Activated naive CD4-positive, alpha-beta T cell treated with Interleukin-2 at 50 U/mL for 16 hours (primary cell): ENCODE data around the gene MRPL52.
"Not testable (repeated sequence)": the region's sequence is repeated elsewhere in the genome, so short reads cannot be mapped to it uniquely, and the experiment has no call there.

Source experiments
- DNase-seq: peaks from one replicate; pipeline ENCODE4 v3.0.0-alpha.2; 2020

MRPL52 gene

DNA sequence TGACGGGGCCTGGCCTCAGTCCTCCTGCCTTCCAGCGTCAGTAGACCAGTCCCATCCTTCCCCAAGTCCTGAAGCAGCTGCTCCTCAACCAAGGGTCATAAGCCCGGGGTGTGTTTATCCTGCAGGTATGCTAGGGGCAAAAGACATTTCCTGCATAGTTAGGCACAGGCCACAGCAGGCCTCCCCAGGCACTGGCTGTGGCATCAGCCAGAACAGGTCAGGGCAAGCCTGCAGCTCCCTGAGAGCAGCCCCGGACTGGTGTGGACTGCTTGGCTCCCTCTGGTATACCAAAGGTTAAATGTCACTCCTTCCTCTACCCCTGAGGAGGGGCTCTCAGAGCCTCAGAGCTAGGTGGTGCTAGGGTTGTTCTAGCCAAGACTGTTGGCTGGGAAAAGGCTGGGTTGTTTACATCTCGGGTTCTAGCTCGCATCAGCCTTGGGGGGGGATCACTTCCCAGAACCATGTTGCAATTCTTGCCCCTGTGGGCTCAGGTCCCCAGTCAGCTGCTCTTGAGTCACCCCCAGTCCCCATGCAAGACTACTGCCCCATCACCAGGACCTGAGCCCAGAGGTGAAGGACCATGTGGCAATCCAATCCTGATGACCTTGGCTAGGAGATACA lies 9.6 kb downstream of the MRPL52 start:
- no peak for DNase-seq

DNA sequence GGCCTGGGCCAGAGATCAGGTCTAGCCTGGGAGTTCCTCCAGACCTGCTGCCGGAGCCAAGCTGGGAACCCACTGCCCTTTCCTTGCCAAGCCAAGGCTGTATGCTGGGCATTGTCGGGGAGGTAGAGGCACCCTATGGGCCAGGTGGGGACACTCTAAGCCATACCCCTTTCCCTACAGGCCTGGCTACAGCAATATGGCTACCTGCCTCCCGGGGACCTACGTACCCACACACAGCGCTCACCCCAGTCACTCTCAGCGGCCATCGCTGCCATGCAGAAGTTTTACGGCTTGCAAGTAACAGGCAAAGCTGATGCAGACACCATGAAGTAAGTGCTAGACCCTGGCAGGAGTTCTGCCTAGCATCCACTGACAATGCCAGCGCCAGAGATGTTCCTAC lies 11.6 kb downstream of the MRPL52 start:
- no peak for DNase-seq

DNA sequence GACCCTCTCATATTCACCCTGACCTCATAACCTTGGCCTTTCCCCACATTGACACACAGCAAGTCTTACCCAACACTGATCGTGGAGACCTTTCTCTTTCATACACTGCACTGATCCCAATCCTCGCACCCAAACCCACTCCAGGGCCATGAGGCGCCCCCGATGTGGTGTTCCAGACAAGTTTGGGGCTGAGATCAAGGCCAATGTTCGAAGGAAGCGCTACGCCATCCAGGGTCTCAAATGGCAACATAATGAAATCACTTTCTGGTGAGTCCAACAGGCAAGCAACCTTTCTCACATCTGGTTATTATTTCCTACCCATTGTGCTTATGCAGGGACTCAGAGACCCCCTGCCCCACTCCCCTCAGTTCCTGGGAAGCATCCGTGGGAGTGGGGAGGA lies 12.1 kb downstream of the MRPL52 start:
- DNase-seq, result no peak

DNA sequence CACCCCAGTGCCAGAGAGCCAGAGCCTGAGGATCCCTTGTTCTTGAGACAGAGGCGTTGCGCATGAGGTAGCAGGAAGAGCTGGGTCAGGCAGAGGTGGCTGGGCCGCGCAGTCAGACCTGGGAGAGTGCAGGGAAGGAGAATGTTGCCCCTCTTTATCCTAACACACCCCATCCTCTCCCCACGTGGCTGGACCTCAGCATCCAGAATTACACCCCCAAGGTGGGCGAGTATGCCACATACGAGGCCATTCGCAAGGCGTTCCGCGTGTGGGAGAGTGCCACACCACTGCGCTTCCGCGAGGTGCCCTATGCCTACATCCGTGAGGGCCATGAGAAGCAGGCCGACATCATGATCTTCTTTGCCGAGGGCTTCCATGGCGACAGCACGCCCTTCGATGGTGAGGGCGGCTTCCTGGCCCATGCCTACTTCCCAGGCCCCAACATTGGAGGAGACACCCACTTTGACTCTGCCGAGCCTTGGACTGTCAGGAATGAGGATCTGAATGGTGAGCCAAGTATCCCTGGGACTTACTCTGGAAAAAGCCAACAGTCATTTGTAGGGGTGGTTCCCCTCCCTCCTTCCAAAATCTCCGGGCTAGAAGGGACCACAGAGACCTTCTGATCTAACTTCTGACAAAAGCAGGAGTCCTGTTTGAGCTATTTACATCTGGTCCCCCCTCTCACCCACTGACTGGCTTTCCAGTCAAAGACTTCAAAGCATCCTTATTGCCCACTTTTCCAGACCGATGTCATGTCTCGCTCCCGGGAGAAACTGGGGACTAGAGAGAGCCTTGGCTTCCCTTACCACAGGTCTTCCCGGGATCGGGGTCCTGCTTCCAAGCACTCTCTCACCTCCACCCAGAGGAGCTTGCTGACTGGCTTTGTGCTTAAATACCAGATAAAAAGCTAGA lies 12.8 kb downstream of the MRPL52 start:
- DNase-seq, result no peak

DNA sequence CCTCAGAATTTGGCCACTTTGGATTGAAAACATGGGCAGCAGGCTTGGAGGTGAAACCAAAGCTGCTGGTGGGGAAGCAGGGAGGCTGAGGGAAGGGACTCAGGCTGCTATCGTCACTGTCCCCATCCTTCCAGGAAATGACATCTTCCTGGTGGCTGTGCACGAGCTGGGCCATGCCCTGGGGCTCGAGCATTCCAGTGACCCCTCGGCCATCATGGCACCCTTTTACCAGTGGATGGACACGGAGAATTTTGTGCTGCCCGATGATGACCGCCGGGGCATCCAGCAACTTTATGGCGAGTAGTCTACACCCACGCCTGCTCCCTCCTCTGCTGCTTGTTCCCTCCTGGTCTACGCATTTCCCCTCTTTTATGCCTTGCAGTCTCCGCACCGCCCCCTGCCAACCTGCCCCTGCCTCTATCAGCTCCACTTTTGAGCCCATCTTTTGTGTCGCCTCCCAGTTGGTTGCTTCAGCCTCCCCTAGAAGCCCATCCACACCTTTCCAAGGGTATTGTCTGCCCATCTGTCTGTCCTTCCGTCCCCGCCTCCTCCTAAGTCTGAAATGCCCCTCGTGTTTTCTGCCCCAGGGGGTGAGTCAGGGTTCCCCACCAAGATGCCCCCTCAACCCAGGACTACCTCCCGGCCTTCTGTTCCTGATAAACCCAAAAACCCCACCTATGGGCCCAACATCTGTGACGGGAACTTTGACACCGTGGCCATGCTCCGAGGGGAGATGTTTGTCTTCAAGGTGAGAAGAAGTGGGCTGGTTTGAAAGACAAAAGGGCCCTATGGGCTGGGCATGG lies 13.6 kb downstream of the MRPL52 start:
- DNase-seq, result no peak

- DNase-seq, result no peak
These were observed 14.8 kb downstream of the MRPL52 start for GRCh38 chr14:22844221-22845102.

DNA sequence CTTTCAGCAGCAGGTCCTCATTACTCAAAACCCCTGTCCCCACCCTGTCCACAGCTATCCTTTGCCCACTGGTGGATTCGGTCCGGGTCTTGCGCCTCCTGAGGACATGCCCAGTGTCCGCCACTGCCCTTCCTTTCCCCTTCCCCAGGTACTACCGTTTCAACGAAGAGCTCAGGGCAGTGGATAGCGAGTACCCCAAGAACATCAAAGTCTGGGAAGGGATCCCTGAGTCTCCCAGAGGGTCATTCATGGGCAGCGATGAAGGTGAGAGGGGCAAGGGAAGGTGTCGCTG lies 15.4 kb downstream of the MRPL52 start:
- DNase-seq, result no peak

- DNase-seq, result no peak
These were observed 16.3 kb downstream of the MRPL52 start for GRCh38 chr14:22845821-22846625.

DNA sequence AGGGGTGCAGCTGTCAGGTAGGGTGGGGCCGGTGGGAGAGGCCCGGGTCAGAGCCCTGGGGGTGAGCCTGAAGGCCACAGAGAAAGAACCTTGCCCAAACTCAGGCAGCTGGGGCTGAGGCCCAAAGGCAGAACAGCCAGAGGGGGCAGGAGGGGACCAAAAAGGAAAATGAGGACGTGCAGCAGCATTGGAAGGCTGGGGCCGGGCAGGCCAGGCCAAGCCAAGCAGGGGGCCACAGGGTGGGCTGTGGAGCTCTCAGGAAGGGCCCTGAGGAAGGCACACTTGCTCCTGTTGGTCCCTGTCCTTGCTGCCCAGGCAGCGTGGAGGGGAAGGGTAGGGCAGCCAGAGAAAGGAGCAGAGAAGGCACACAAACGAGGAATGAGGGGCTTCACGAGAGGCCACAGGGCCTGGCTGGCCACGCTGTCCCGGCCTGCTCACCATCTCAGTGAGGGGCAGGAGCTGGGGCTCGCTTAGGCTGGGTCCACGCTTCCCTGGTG lies 17.2 kb downstream of the MRPL52 start:
- DNase-seq, result no peak

- DNase-seq, result no peak
These were observed 18.1 kb downstream of the MRPL52 start for GRCh38 chr14:22847661-22848341.

DNA sequence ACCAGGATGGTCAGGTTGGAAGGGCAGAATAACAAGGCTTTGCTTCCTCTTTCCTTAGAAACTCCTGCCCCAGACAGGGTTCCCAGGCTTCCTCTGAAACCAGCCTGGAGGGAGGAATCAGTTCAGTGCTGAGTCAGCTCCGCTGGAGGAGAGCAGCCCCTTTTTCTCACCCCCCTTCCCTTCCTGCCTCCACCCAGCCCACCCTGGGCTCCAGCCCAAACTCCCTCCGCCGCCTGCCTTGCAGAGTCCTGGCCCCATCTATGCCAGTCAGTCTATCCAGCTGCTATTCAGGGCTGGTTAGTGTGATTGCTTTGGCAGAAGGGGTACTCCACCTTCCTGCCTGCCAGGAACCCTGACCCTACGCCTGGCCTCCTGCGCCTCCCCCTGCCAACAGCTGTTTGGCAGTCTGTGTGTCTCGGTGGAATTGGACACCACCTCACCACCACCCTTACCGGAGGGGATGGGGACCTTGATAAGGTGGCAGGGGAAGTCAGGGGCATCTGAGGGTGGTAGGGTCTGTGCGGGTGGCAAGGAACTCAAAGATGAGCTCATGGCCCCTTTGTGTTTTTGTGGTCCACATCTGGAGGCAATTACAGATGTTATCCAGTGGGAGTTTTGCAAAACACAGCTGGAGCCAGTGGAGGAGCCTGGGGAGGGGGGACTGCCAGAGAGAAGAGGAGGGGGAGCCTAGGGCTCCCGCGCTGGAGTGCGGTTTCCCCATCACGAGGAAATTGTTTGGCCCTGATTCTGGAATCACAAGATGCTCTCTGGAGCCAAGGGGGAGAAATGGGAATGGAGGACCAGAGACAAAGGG lies 18.9 kb downstream of the MRPL52 start:
- no peak for DNase-seq

DNA sequence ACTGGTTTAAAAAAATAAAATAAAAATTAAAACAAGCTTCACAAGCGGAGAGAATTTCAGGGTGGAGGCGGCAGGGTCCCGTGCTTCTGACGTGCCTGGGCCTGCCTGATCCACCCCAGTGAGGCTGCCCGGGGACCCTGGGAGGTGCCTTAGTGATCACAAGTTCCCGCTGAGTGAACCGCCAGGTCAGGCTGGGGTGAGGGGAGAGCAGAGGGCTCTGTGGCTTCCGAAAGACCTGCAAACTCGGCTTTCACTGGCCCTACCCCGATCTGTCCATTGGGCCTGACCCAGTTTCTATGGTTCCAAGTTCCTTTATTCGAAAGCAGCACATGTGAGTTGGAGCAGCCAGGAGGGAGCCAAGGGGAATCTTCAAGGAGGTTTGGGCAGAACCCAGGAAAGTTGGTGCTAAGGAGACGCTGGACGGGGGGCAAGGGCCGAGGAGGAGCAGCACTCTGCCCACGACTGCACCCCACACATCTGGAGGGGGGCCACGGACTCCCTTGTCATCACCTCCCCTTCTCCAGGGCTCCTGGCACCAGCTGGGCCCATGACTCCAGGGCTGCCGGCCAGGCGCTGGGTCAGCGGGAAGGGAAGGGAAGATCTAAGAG lies 19.6 kb downstream of the MRPL52 start:
- DNase-seq, result no peak

DNA sequence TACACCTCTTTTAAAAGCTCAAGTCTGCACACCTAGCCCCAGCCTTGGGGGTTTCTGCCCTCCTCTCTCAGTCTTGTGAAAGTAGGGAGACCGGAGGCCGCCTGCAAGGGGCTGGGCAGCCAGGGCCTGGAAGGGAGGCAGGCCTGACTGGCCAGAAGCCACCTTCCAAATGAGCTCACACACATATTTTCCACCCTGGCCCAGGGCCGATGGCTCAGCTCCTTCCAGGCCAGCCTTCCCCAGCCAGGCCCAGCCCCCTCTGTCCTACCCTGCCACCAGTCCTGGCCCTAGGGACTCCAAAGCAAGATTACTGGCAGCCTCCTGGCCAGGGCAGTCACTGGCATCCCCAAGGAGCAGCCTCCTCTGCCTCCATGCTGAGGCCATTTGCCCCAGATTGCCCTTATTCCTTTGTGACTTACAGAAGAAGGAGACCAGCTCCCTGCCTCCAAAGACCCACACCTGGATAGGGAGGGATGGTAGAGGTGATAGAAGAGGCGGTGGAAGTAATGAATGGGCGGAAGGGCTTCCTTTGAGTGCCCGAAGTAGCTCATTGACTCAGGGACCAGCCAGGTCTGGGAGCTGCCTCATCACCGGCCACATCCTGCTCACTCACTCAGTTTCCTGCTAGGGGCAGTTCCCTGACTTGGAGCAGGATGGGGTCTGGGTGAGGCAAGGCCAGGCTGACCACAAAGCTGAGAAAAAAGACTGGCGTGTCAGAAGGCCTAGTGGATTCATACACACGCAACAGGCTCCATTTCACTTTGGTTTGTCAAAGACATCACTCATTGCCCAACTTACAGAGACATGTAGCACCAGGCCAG lies 21.5 kb downstream of the MRPL52 start:
- no peak for DNase-seq

GRCh38 chr14:22852178-22852577 lies 22.5 kb downstream of the MRPL52 start:
- not testable (repeated sequence) for DNase-seq

GRCh38 chr14:22852599-22852939 lies 22.9 kb downstream of the MRPL52 start:
- DNase-seq, result no peak

DNA sequence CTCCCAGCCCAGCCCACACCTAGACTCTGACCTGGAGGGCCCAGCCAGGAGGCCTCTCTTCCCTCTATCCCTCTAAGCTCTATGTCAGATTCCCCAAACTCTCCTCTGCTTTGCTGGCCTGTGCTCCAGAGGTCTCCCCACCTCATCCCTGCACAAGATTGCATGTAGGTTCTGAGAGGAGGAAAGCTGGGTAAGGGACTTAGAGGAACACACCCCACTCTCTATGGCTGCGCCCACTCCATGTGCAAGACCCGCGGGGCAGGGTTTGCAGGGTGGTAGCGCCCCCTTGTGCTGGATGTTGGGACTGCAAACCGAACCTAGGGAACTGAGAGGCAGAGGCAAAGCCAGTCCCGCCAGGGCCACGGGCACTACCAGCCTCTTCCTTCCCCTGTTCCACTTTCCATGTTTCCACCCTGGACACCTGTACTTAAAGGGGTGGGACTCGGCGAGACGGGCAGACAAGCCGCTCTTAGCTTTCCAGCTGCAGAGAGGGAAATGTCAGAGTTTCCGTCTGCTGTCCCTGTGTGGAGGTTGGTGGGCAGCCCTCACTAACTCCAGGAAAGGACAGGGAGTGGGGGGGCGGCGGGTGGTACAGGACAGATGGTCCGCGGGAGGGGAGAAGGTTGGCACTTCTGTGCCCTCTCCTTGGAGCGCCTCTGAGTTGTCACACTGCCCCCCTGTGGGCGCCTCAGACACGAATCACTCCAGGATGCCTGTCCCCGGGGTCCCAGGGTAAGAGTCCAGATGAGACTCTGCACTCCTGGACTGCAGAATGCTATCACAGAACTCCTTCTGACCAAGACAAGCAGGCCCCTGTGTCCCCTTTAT lies 23.5 kb downstream of the MRPL52 start:
- DNase-seq, result peak; percentile 93

GRCh38 chr14:22854296-22854695 lies 24.6 kb downstream of the MRPL52 start:
- DNase-seq, result not testable (repeated sequence)
